HCT116 (cell line): ENCODE results near the gene MLPH.

Experiments used
- EZH2 ChIP-seq: fragments of 200-600 bp; sonication (generic); IDR thresholded peaks from 2 replicates; pipeline ENCODE4 v1.6.1; 2017; ENCODE audit warnings: antibody characterized with exemption, mixed run types
- POLR2A ChIP-seq: IDR thresholded peaks from 2 replicates; pipeline ENCODE4 v1.7.0; 2011; ENCODE audit warnings: borderline replicate concordance; ENCODE audit not compliant: insufficient read depth, insufficient read length; ENCODE audit errors: extremely low read depth
- RAD21 ChIP-seq: IDR thresholded peaks from 2 replicates; pipeline ENCODE4 v1.6.1; 2012; ENCODE audit warnings: low read depth, mild to moderate bottlenecking
- TF ChIP-seq, protein P1 (sequence below), 3 experiments: fragments of 200-600 bp in 1 of 3; sonication (generic) in 1 of 3; IDR thresholded peaks in 2 of 3; conservative IDR thresholded peaks in 1 of 3; 2 replicates each; pipeline ENCODE4 v1.5.1; 2012 to 2017; ENCODE audit warnings: low read depth in 2 of 3, low read length in 2 of 3, antibody characterized with exemption in 1 of 3, borderline replicate concordance in 1 of 3, control low read depth in 1 of 3, mild to moderate bottlenecking in 1 of 3, mixed read lengths in 1 of 3, mixed run types in 1 of 3, moderate library complexity in 1 of 3; ENCODE audit not compliant: insufficient read depth in 1 of 3

DNA sequence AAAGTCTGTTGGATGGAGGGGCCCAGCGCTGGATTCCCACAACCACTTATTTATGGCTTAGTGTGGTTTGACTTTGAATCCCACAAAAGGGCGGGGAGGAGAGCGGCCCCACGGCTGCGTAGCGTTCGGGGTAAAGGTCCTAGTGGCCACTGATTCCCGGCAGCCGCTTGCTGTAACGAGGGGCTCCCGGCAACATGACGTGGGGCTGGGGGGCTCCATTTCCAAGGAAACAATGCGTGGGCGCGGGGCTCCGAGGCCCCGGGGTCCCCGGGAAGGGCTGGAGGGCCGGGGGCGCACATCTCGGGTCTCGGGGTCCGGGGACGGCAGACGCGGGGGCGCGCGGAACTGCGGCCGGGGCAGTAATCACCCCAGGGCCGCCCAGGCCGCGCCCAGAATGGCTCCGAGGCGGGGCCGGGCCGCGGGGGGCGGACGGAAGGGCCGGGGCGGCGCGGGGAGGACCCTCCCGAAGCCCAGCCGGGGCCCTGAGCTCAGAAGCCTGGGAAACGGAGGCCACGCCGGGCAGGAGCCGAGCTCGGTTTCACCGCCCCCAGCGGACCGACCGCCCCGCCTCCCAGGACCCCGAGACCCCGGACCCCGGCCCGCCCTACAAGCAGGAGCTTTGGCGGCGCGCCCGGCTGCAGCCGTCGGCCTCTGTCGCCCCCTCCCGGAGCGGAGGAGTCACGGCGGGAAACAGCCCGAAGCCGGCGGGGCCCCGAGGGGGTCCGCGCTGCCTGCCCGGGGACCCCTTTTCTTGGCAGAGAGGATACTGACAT, 11.9 kb upstream of the MLPH start:
- TF ChIP-seq RAD21 (peak; percentile 64), POLR2A (no peak), EZH2 (no peak)
- TF ChIP-seq, protein P1, sequence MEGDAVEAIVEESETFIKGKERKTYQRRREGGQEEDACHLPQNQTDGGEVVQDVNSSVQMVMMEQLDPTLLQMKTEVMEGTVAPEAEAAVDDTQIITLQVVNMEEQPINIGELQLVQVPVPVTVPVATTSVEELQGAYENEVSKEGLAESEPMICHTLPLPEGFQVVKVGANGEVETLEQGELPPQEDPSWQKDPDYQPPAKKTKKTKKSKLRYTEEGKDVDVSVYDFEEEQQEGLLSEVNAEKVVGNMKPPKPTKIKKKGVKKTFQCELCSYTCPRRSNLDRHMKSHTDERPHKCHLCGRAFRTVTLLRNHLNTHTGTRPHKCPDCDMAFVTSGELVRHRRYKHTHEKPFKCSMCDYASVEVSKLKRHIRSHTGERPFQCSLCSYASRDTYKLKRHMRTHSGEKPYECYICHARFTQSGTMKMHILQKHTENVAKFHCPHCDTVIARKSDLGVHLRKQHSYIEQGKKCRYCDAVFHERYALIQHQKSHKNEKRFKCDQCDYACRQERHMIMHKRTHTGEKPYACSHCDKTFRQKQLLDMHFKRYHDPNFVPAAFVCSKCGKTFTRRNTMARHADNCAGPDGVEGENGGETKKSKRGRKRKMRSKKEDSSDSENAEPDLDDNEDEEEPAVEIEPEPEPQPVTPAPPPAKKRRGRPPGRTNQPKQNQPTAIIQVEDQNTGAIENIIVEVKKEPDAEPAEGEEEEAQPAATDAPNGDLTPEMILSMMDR (IDR thresholded peaks at IDR 0.05 in 2 of 3, conservative IDR thresholded peaks at IDR 0.05 in 1 of 3; ENCODE audit: borderline replicate concordance in 1 of 3, insufficient read depth in 1 of 3, low read depth in 2 of 3, low read length in 2 of 3) = peak; percentile 59 to 75 (median 71)
